Thyroid gland (tissue), 4 donors: ENCODE measurements around the gene TNFSF13B. TPM values are rescaled to one million over a fixed set of nuclear protein-coding genes. Genes with fewer than 3 reads are reported as not detected.

Experiments used
- DNase-seq, 2 donors: peaks; one replicate each; pipeline ENCODE4 v3.0.0-alpha.2; 2019
- H3K27ac ChIP-seq, 3 donors: fragments of 200-600 bp; sonication (generic); 1 replicate in 2 of 3; 2 replicates in 1 of 3; pipeline ENCODE4 v1.5.1; 2016 to 2019; ENCODE audit warnings: mild to moderate bottlenecking in 1 of 3, moderate library complexity in 1 of 3
- H3K27me3 ChIP-seq: fragments of 200-600 bp; sonication (generic); one replicate; pipeline ENCODE4 v1.5.1; 2019
- H3K36me3 ChIP-seq, 2 donors: fragments of 200-600 bp; sonication (generic); one replicate each; pipeline ENCODE4 v1.5.1; 2016 to 2019
- H3K4me1 ChIP-seq, 2 donors: fragments of 200-600 bp; sonication (generic); one replicate each; pipeline ENCODE4 v1.5.1; 2017 to 2019
- H3K4me3 ChIP-seq, 3 donors: fragments of 200-600 bp; sonication (generic); replicated peaks in 1 of 3; 1 replicate in 2 of 3; 2 replicates in 1 of 3; pipeline ENCODE4 v1.5.1; 2016; ENCODE audit warnings: mild to moderate bottlenecking in 1 of 3
- H3K9me3 ChIP-seq: fragments of 200-600 bp; sonication (generic); one replicate; pipeline ENCODE4 v1.5.1; 2017
- CTCF ChIP-seq, 6 experiments: fragments of 200-600 bp in 3 of 6; fragments of 450-650 bp in 3 of 6; sonication (generic) in 3 of 6; IDR thresholded peaks; one replicate each; pipeline ENCODE4 v1.5.1; 2016 to 2019; ENCODE audit warnings: antibody characterized with exemption in 6 of 6, mild to moderate bottlenecking in 2 of 6, inconsistent platforms in 1 of 6, moderate library complexity in 1 of 6
- POLR2A ChIP-seq, 2 donors: fragments of 450-650 bp; IDR thresholded peaks; one replicate each; pipeline ENCODE4 v1.6.1; 2017; ENCODE audit warnings: antibody characterized with exemption in 2 of 2, mild to moderate bottlenecking in 2 of 2, moderate library complexity in 1 of 2
- WGBS, 2 donors: methylation state at CpG; one replicate each; pipeline ENCODE4 v1.1.5; 2017; 5-methylcytosine and 5-hydroxymethylcytosine counted together
- intact Hi-C: fragments of 100-400 bp; cut with DNase I; formaldehyde crosslinking; loops from one replicate; pipeline ENCODE4 v1.15.1; 2023
- total RNA-seq, 4 donors: library from RNA; depleted of rRNA; stranded (reverse); fragments of >200 nt; gene quantifications; one replicate each; pipeline ENCODE4 v1.2.3, GENCODE V29; 2016

The TNFSF13B gene
- total RNA-seq, 4 donors from 2014 or later, result 1.3 to 4.6 (median 2.6) TPM

DNA sequence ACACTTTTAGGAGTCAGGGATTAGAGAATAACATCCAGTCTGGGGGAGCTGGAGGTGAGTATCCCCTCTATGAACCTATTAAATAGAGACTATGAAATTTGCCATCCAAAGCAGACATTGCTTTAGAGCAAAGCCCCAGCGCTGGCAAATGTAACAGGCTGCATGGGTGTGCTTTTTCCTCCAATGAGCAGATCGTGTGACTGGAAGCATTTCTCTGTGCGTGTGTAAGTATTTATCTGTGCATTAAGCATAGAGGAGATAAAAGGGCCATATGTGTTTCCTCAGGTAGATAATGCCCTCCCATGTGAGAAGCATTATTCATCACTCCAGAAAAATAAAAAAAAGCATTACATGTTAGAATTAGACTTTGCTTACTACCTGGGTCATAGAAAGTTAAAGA lies 924 bp downstream of the TNFSF13B start:
- Histone ChIP-seq H3K36me3 (no peaks in the 10 kb centered on the region), H3K27me3 (no peaks in the 10 kb centered on the region), H3K4me1 (peaks cover 13 to 21% of the 10 kb centered on the region in 2 donors), H3K4me3 (peak overlapping the region in 1 of 3 donors; percentile 27), H3K27ac (no peak overlapping the region), H3K9me3 (no peaks in the 10 kb centered on the region)
- TF ChIP-seq POLR2A (IDR thresholded peaks at IDR 0.05) (no peak), CTCF (IDR thresholded peaks at IDR 0.05) (no peak)
- intact Hi-C loops, result no loop called here
- no peak for DNase-seq
- WGBS, 2 donors, result 64 to 73% methylated on average over 3 of the region's 3 CpGs

- intact Hi-C loops, result no loop called here
- TF ChIP-seq CTCF (IDR thresholded peaks at IDR 0.05) (no peak), POLR2A (IDR thresholded peaks at IDR 0.05) (no peak)
- no peak overlapping the region for H3K27ac ChIP-seq
- H3K36me3 ChIP-seq, result no peaks in the 10 kb centered on the region
- H3K9me3 ChIP-seq, result no peaks in the 10 kb centered on the region
- H3K27me3 ChIP-seq, result no peaks in the 10 kb centered on the region
- peaks cover 21 to 22% of the 10 kb centered on the region in 2 donors for H3K4me1 ChIP-seq
- DNase-seq, result no peak
- H3K4me3 ChIP-seq, result no peak overlapping the region
These were observed 2.8 kb downstream of the TNFSF13B start for GRCh38 chr13:108272333-108272732.

GRCh38 chr13:108273429-108274118 lies 4.1 kb downstream of the TNFSF13B start:
- Histone ChIP-seq H3K27ac (no peak overlapping the region), H3K27me3 (no peaks in the 10 kb centered on the region), H3K4me3 (no peak overlapping the region), H3K4me1 (peaks cover 19 to 20% of the 10 kb centered on the region in 2 donors), H3K9me3 (no peaks in the 10 kb centered on the region), H3K36me3 (no peaks in the 10 kb centered on the region)
- TF ChIP-seq CTCF (IDR thresholded peaks at IDR 0.05) (no peak), POLR2A (IDR thresholded peaks at IDR 0.05) (no peak)
- intact Hi-C loops, result no loop called here
- DNase-seq, result no peak
- WGBS, 2 donors, result 89 to 92% methylated on average over 5 of the region's 5 CpGs

GRCh38 chr13:108274718-108275117 lies 5.2 kb downstream of the TNFSF13B start:
- TF ChIP-seq CTCF (IDR thresholded peaks at IDR 0.05) (no peak), POLR2A (IDR thresholded peaks at IDR 0.05) (no peak)
- Histone ChIP-seq H3K36me3 (no peaks in the 10 kb centered on the region), H3K9me3 (no peaks in the 10 kb centered on the region), H3K4me3 (no peak overlapping the region), H3K4me1 (peaks cover 8 to 14% of the 10 kb centered on the region in 2 donors), H3K27ac (no peak overlapping the region), H3K27me3 (no peaks in the 10 kb centered on the region)
- intact Hi-C loops, result no loop called here
- no peak for DNase-seq

- 29 to 32% methylated on average over 6 of the region's 6 CpGs for WGBS, 2 donors
- peak; percentile 21 to 42 for DNase-seq
- Histone ChIP-seq H3K36me3 (no peaks in the 10 kb centered on the region), H3K27ac (no peak overlapping the region), H3K4me3 (no peak overlapping the region), H3K9me3 (no peaks in the 10 kb centered on the region), H3K27me3 (no peaks in the 10 kb centered on the region), H3K4me1 (peaks cover 0 to 9% of the 10 kb centered on the region in 2 donors)
- intact Hi-C loops, result no loop called here
- TF ChIP-seq POLR2A (IDR thresholded peaks at IDR 0.05) (no peak), CTCF (IDR thresholded peaks at IDR 0.05) (no peak)
These were observed 6.5 kb downstream of the TNFSF13B start for GRCh38 chr13:108276060-108276459.
